ENCODE data around the gene NHERF2.

DNA sequence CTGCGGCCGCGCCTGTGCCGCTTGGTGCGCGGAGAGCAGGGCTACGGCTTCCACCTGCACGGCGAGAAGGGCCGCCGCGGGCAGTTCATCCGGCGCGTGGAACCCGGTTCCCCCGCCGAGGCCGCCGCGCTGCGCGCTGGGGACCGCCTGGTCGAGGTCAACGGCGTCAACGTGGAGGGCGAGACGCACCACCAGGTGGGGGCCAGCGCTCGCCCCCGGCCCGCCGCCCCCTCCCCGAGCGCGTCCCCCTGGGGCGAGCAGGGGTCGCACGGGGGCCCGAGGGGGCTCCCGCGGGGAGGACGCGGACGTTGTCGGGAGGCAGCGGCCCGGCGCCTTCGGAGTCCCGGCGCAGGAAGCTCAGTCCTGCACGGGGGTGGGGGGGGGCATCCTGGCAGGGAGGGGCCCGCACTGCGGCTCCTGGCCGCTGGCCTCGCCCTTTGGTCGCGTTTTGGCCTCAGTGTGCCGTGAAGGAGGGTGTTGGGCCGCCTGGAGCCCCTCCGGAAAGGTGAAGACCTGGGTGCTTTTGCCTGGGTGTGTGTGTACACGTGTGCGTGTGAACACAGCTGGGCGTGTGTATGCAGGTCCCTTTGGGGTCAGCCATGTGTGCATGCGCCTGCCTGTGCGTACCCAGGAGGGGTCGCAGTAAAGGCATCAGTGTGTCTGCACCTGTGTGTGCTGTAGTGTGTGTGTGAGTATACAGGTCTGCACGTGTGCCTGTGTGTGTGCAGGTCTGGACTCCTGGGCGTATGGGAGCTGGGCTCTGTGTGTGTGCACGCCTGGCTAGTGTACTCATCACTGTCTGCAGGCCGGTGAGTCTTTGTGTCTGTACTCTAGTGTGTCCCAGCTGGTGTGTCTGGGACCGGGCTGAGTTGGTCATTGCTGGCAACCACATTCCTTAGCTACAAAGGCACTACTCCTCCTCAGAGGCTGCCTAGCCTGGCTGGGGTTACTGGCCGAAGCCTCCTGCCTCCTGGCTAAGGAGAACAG lies 615 bp downstream of the NHERF2 start:
- no peak for TF ChIP-seq POLR2A (IDR thresholded peaks at IDR 0.05)
- TF ChIP-seq, protein P1, sequence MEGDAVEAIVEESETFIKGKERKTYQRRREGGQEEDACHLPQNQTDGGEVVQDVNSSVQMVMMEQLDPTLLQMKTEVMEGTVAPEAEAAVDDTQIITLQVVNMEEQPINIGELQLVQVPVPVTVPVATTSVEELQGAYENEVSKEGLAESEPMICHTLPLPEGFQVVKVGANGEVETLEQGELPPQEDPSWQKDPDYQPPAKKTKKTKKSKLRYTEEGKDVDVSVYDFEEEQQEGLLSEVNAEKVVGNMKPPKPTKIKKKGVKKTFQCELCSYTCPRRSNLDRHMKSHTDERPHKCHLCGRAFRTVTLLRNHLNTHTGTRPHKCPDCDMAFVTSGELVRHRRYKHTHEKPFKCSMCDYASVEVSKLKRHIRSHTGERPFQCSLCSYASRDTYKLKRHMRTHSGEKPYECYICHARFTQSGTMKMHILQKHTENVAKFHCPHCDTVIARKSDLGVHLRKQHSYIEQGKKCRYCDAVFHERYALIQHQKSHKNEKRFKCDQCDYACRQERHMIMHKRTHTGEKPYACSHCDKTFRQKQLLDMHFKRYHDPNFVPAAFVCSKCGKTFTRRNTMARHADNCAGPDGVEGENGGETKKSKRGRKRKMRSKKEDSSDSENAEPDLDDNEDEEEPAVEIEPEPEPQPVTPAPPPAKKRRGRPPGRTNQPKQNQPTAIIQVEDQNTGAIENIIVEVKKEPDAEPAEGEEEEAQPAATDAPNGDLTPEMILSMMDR (IDR thresholded peaks at IDR 0.05), result peak in 1 of 6 experiments; percentile 7
